ENCODE data around the gene MEOX1. TPM values are rescaled to one million over a fixed set of nuclear protein-coding genes. Genes with fewer than 3 reads are reported as not detected.

The MEOX1 gene
- total RNA-seq, 1 experiment from 2014 or later: not detected

DNA sequence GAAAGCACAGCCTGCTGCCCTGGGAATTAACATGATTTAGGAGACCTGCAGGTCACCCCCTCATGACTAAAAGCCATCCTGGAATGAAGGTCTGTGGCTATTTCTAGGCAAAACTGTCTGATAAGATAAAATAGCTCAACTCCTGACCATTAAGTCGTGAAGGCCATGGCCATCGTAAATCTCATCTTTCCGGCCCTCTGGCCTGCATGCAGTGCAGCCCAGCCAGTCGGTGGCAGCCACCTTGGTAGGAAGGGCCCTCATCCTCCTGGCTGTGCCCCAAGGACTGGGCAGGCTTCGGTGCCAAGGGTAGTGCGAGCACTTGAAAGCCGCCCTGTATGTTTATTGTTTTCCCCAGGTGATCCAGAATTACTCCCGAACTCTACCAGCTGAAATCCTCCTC is 18.2 kb upstream of the MEOX1 start:
- H3K4me3 Mint-ChIP-seq: no peak overlapping the region
- H3K27me3 Mint-ChIP-seq (ENCODE audit: low read depth): no peaks in the 10 kb centered on the region
- Histone ChIP-seq H3K56ac (ENCODE audit: insufficient read length, low read depth, low read length) (no peak overlapping the region), H3K4me2 (ENCODE audit: insufficient read depth, insufficient read length, low read length) (no peak overlapping the region), H2BK120ac (ENCODE audit: low read depth, low read length, poor library complexity, severe bottlenecking) (no peak overlapping the region), H3K14ac (ENCODE audit: insufficient read depth, low read length) (no peak overlapping the region), H3K4ac (ENCODE audit: low read depth, low read length) (no peak overlapping the region), H2BK15ac (ENCODE audit: low read depth, low read length) (no peak overlapping the region), H3K23me2 (ENCODE audit: insufficient read length, low read depth, low read length, poor library complexity, severe bottlenecking) (no peaks in the 10 kb centered on the region), H4K20me1 (ENCODE audit: control insufficient read depth, insufficient read depth, insufficient read length) (no peaks in the 10 kb centered on the region), H3K27ac (ENCODE audit: insufficient read length, low read depth, low read length) (no peak overlapping the region), H3K9ac (ENCODE audit: extremely low read depth, insufficient read length, low read length) (no peak overlapping the region), H3K18ac (ENCODE audit: insufficient read length, low read depth, low read length) (no peak overlapping the region), H4K5ac (ENCODE audit: insufficient read length, low read depth, low read length) (no peak overlapping the region), H2AK5ac (ENCODE audit: insufficient read length, low read length) (no peak overlapping the region), H3T11ph (ENCODE audit: low read length) (no peak overlapping the region), H2BK12ac (ENCODE audit: insufficient read length, low read depth, low read length) (no peak overlapping the region), H3K23ac (ENCODE audit: insufficient read length, low read depth, low read length) (no peak overlapping the region), H3K9me3 (ENCODE audit: control insufficient read depth, low read depth, low read length) (no peaks in the 10 kb centered on the region), H2BK20ac (ENCODE audit: low read depth, low read length, poor library complexity, severe bottlenecking) (no peak overlapping the region), H4K8ac (replicated peaks; ENCODE audit: insufficient read length, low read depth, low read length) (no peak overlapping the region), H3K4me1 (ENCODE audit: insufficient read depth, low read length) (no peaks in the 10 kb centered on the region; the same call in 1 of the 2 replicates), H2AFZ (ENCODE audit: low read length) (no peak overlapping the region), H3K79me2 (ENCODE audit: insufficient read depth, low read length) (no peaks in the 10 kb centered on the region), H3K79me1 (ENCODE audit: insufficient read depth, low read depth, low read length, poor library complexity, severe bottlenecking) (no peaks in the 10 kb centered on the region), H3K27me3 (ENCODE audit: insufficient read depth, low read length) (no peaks in the 10 kb centered on the region), H2BK5ac (ENCODE audit: insufficient read length, low read length) (no peak overlapping the region), H4K91ac (ENCODE audit: insufficient read length, low read depth, low read length) (no peak overlapping the region)
- WGBS (ENCODE audit: extremely low coverage, insufficient read length, low lambda C conversion rate): no CpG with 5 or more reads among the region's 8 CpGs
- DNase-seq: no peak
- H3K27ac Mint-ChIP-seq: no peak overlapping the region; a peak in 1 of 7 replicates
- no peak for TF ChIP-seq CTCF (conservative IDR thresholded peaks at IDR 0.05)
- H3K36me3 Mint-ChIP-seq (ENCODE audit: insufficient read depth in 1 of 3, low read depth in 3 of 3): no peaks in the 10 kb centered on the region
- H3K4me1 Mint-ChIP-seq: peaks cover 44 to 49% of the 10 kb centered on the region in 2 experiments
- H3K9me3 Mint-ChIP-seq: no peaks in the 10 kb centered on the region
